ENCODE data around the gene CFAP54. TPM values are rescaled to one million over a fixed set of nuclear protein-coding genes. Genes with fewer than 3 reads are reported as not detected.
A peak's percentile ranks its signal among the peaks of the same experiment; 100 is the strongest.

The CFAP54 gene
- polyA plus RNA-seq, 1 of the 3 experiments (the other 2 are of a cell fraction), result 0.87 TPM

- TF ChIP-seq TAF1 (IDR thresholded peaks at IDR 0.05; ENCODE audit: borderline replicate concordance, low read depth, low read length), result no peak
- TF ChIP-seq YY1 (IDR thresholded peaks at IDR 0.05; ENCODE audit: low read depth), result no peak
- no peak for TF ChIP-seq CTCF (IDR thresholded peaks at IDR 0.05)
Observed at GRCh38 chr12:96892104-96892503, 402.7 kb downstream of the CFAP54 start (continued).

GRCh38 chr12:96897421-96897820 lies 408.0 kb downstream of the CFAP54 start:
- no peak overlapping the region for H3K9ac ChIP-seq
- no peak for DNase-seq
- 41% methylated on average over 3 of the region's 3 CpGs for WGBS (ENCODE audit: low lambda C conversion rate)
- no peak for TF ChIP-seq ELF1 (IDR thresholded peaks at IDR 0.05)
- no peak for TF ChIP-seq FOXJ3 (CRISPR knock-in tag; IDR thresholded peaks at IDR 0.05)
- TF ChIP-seq SIN3A (IDR thresholded peaks at IDR 0.05; ENCODE audit: borderline replicate concordance, low read depth, low read length), result no peak
- no peak for TF ChIP-seq PBX3 (IDR thresholded peaks at IDR 0.05)
- TF ChIP-seq REST (IDR thresholded peaks at IDR 0.05; ENCODE audit: low read depth, low read length), result no peak
- no peak for TF ChIP-seq TAF1 (IDR thresholded peaks at IDR 0.05; ENCODE audit: borderline replicate concordance, low read depth, low read length)
- H4K20me1 ChIP-seq (ENCODE audit: insufficient read depth), result no peaks in the 10 kb centered on the region
- POLR2A ChIA-PET, result no interaction called here
- H3K27ac ChIP-seq (ENCODE audit: low read depth in 2 of 2, low read length in 1 of 2), result no peak overlapping the region
- no peaks in the 10 kb centered on the region for H3K36me3 ChIP-seq (replicated peaks in 1 of 2; ENCODE audit: control insufficient read depth in 1 of 2, insufficient read depth in 2 of 2, low read length in 1 of 2)
- no peaks in the 10 kb centered on the region; the same call in 1 of the 2 replicates for H3K27me3 ChIP-seq (ENCODE audit: insufficient read depth)
- no peak overlapping the region for H2AFZ ChIP-seq (ENCODE audit: low read depth)
- no peaks in the 10 kb centered on the region for H3F3A ChIP-seq (replicated peaks; ENCODE audit: insufficient read depth)
- no peak overlapping the region for H3K4me2 ChIP-seq
- no peaks in the 10 kb centered on the region for H3K9me3 ChIP-seq
- H3K9me2 ChIP-seq, result no peaks in the 10 kb centered on the region
- no peaks in the 10 kb centered on the region for H3K4me1 ChIP-seq (ENCODE audit: control insufficient read depth in 1 of 2, insufficient read depth in 2 of 2, low read depth in 1 of 2, low read length in 1 of 2)
- H3K4me3 ChIP-seq (ENCODE audit: low read depth in 2 of 2, low read length in 1 of 2), result no peak overlapping the region
- CTCF ChIA-PET, result no interaction called here
- no peaks in the 10 kb centered on the region for H3K79me2 ChIP-seq (ENCODE audit: insufficient read depth)

GRCh38 chr12:96901175-96901574 lies 411.8 kb downstream of the CFAP54 start:
- Histone ChIP-seq H3K9me2 (no peaks in the 10 kb centered on the region), H3K27ac (ENCODE audit: low read depth in 2 of 2, low read length in 1 of 2) (no peak overlapping the region), H2AFZ (ENCODE audit: low read depth) (no peak overlapping the region), H3K4me2 (no peak overlapping the region), H3K4me1 (ENCODE audit: control insufficient read depth in 1 of 2, insufficient read depth in 2 of 2, low read depth in 1 of 2, low read length in 1 of 2) (no peaks in the 10 kb centered on the region), H3F3A (replicated peaks; ENCODE audit: insufficient read depth) (no peaks in the 10 kb centered on the region), H3K4me3 (ENCODE audit: low read depth in 2 of 2, low read length in 1 of 2) (no peak overlapping the region), H3K27me3 (ENCODE audit: insufficient read depth) (no peaks in the 10 kb centered on the region; the same call in 1 of the 2 replicates), H3K79me2 (ENCODE audit: insufficient read depth) (no peaks in the 10 kb centered on the region), H3K9ac (no peak overlapping the region), H4K20me1 (ENCODE audit: insufficient read depth) (no peaks in the 10 kb centered on the region), H3K9me3 (no peaks in the 10 kb centered on the region), H3K36me3 (replicated peaks in 1 of 2; ENCODE audit: control insufficient read depth in 1 of 2, insufficient read depth in 2 of 2, low read length in 1 of 2) (no peaks in the 10 kb centered on the region)
- ChIA-PET CTCF (no interaction called here), POLR2A (no interaction called here)
- TF ChIP-seq REST (IDR thresholded peaks at IDR 0.05; ENCODE audit: low read depth, low read length), result peak; percentile 85
- TF ChIP-seq MXI1 (IDR thresholded peaks at IDR 0.05; ENCODE audit: low read depth, low read length), result no peak
- no peak for DNase-seq
